ENCODE measurements around the gene RGMB. TPM values are rescaled to one million over a fixed set of nuclear protein-coding genes. Genes with fewer than 3 reads are reported as not detected.
"Not testable (repeated sequence)": the region's sequence is repeated elsewhere in the genome, so short reads cannot be mapped to it uniquely, and the experiment has no call there.

The RGMB gene
- total RNA-seq, 3 donors from 2014 or later, result 22.0 to 23.1 (median 22.1) TPM

- no peak overlapping the region for H3K27ac ChIP-seq
- no peaks in the 10 kb centered on the region for H3K4me1 ChIP-seq
- intact Hi-C loops (cut with DNase I; ENCODE audit: low total_unique reads), result no loop called here
- H3K36me3 ChIP-seq, result no peaks in the 10 kb centered on the region
- no peaks in the 10 kb centered on the region for H3K27me3 ChIP-seq
- H3K4me3 ChIP-seq, result no peak overlapping the region
- DNase-seq (ENCODE audit: low spot score in 2 of 2), result no peak
- TF ChIP-seq POLR2AphosphoS5 (IDR thresholded peaks at IDR 0.05) (no peak), POLR2A (IDR thresholded peaks at IDR 0.05) (no peak), CTCF (IDR thresholded peaks at IDR 0.05) (no peak)
- H3K9me3 ChIP-seq, result no peaks in the 10 kb centered on the region
Observed at GRCh38 chr5:98736753-98737152, 36.7 kb upstream of the RGMB start.

GRCh38 chr5:98737441-98737840, 36.0 kb upstream of the RGMB start:
- H3K9me3 ChIP-seq; H3K27ac ChIP-seq; DNase-seq (ENCODE audit: low spot score in 2 of 2); intact Hi-C loops (cut with DNase I; ENCODE audit: low total_unique reads); H3K4me3 ChIP-seq; H3K27me3 ChIP-seq; H3K36me3 ChIP-seq; H3K4me1 ChIP-seq: not testable (repeated sequence)

GRCh38 chr5:98738481-98739149, 34.8 kb upstream of the RGMB start:
- H3K27ac ChIP-seq; H3K36me3 ChIP-seq; H3K9me3 ChIP-seq; H3K27me3 ChIP-seq; H3K4me3 ChIP-seq; intact Hi-C loops (cut with DNase I; ENCODE audit: low total_unique reads); H3K4me1 ChIP-seq; DNase-seq (ENCODE audit: low spot score in 2 of 2): not testable (repeated sequence)

GRCh38 chr5:98741926-98742325, 31.5 kb upstream of the RGMB start:
- Histone ChIP-seq H3K4me3 (no peak overlapping the region), H3K36me3 (no peaks in the 10 kb centered on the region), H3K9me3 (peaks cover 2 to 3% of the 10 kb centered on the region in 2 donors), H3K27ac (no peak overlapping the region), H3K4me1 (no peaks in the 10 kb centered on the region), H3K27me3 (no peaks in the 10 kb centered on the region)
- intact Hi-C loops (cut with DNase I; ENCODE audit: low total_unique reads), result loop anchor here (2.0 kb wide), 1 partner anchor 71 kb away; no protein-coding TSS in a partner anchor
- TF ChIP-seq POLR2AphosphoS5 (IDR thresholded peaks at IDR 0.05), result no peak
- TF ChIP-seq CTCF (IDR thresholded peaks at IDR 0.05), result no peak
- no peak for TF ChIP-seq POLR2A (IDR thresholded peaks at IDR 0.05)
- no peak for DNase-seq (ENCODE audit: low spot score in 2 of 2)

GRCh38 chr5:98742396-98743073, 30.9 kb upstream of the RGMB start:
- no peaks in the 10 kb centered on the region for H3K4me1 ChIP-seq
- H3K4me3 ChIP-seq, result no peak overlapping the region
- TF ChIP-seq POLR2A (IDR thresholded peaks at IDR 0.05) (no peak), POLR2AphosphoS5 (IDR thresholded peaks at IDR 0.05) (no peak), CTCF (IDR thresholded peaks at IDR 0.05) (no peak)
- no peak overlapping the region for H3K27ac ChIP-seq
- no peaks in the 10 kb centered on the region for H3K27me3 ChIP-seq
- intact Hi-C loops (cut with DNase I; ENCODE audit: low total_unique reads), result loop anchor here (2.0 kb wide), 1 partner anchor 70 kb away; no protein-coding TSS in a partner anchor
- no peak for DNase-seq (ENCODE audit: low spot score in 2 of 2)
- H3K36me3 ChIP-seq, result no peaks in the 10 kb centered on the region
- H3K9me3 ChIP-seq, result peaks cover 4 to 7% of the 10 kb centered on the region in 2 donors

- intact Hi-C loops (cut with DNase I; ENCODE audit: low total_unique reads); DNase-seq (ENCODE audit: low spot score in 2 of 2); H3K9me3 ChIP-seq; H3K27ac ChIP-seq; H3K36me3 ChIP-seq; H3K4me1 ChIP-seq; H3K27me3 ChIP-seq; H3K4me3 ChIP-seq: not testable (repeated sequence)
Observed at GRCh38 chr5:98748259-98748658, 25.2 kb upstream of the RGMB start.
